ENCODE results near the gene CACNG4. TPM values are rescaled to one million over a fixed set of nuclear protein-coding genes. Genes with fewer than 3 reads are reported as not detected.
"Not testable (repeated sequence)": the region's sequence is repeated elsewhere in the genome, so short reads cannot be mapped to it uniquely, and the experiment has no call there.

Gene CACNG4
- total RNA-seq, 2 experiments from 2014 or later: not detected

- Mint-ChIP-seq H3K36me3 (no peaks in the 10 kb centered on the region), H3K4me3 (no peak overlapping the region), H3K4me1 (peaks cover 2% of the 10 kb centered on the region), H3K9me3 (ENCODE audit: low read depth) (no peaks in the 10 kb centered on the region), H3K27ac (no peak overlapping the region), H3K27me3 (peaks cover 43% of the 10 kb centered on the region)
- ATAC-seq (no peak), DNase-seq (no peak)
- CTCF ChIA-PET: no interaction called here
Measured at GRCh38 chr17:66960613-66961012, 3.9 kb upstream of the CACNG4 start.

GRCh38 chr17:66963521-66963908 lies 992 bp upstream of the CACNG4 start:
- Mint-ChIP-seq H3K9me3 (ENCODE audit: low read depth) (no peaks in the 10 kb centered on the region), H3K27me3 (peaks cover 69% of the 10 kb centered on the region), H3K36me3 (no peaks in the 10 kb centered on the region), H3K4me1 (peaks cover 9% of the 10 kb centered on the region), H3K4me3 (no peak overlapping the region), H3K27ac (no peak overlapping the region)
- CTCF ChIA-PET: no interaction called here
- ATAC-seq (no peak), DNase-seq (no peak)

- no peaks in the 10 kb centered on the region for H3K36me3 Mint-ChIP-seq
- peaks cover 72% of the 10 kb centered on the region for H3K27me3 Mint-ChIP-seq
- no peak overlapping the region for H3K27ac Mint-ChIP-seq
- DNase-seq (no peak), ATAC-seq (peak; percentile 33)
- CTCF ChIA-PET: no interaction called here
- peaks cover 9% of the 10 kb centered on the region for H3K4me1 Mint-ChIP-seq
- no peaks in the 10 kb centered on the region for H3K9me3 Mint-ChIP-seq (ENCODE audit: low read depth)
- H3K4me3 Mint-ChIP-seq: peak overlapping the region; percentile 36
Measured at GRCh38 chr17:66964930-66965800, 658 bp downstream of the CACNG4 start.

GRCh38 chr17:66965801-66966262 lies 1.3 kb downstream of the CACNG4 start:
- Mint-ChIP-seq H3K9me3 (ENCODE audit: low read depth) (no peaks in the 10 kb centered on the region), H3K4me3 (peak overlapping the region; percentile 32), H3K4me1 (peaks cover 9% of the 10 kb centered on the region), H3K27ac (no peak overlapping the region), H3K36me3 (no peaks in the 10 kb centered on the region), H3K27me3 (peaks cover 69% of the 10 kb centered on the region)
- CTCF ChIA-PET: interaction anchor here (1.3 kb wide), 1 partner anchor 67 kb away, joined by 3 read pairs; no protein-coding TSS in a partner anchor
- no peak for ATAC-seq
- no peak for DNase-seq

- Mint-ChIP-seq H3K27ac (no peak overlapping the region), H3K36me3 (no peaks in the 10 kb centered on the region), H3K27me3 (peaks cover 67% of the 10 kb centered on the region), H3K4me1 (peaks cover 9% of the 10 kb centered on the region), H3K9me3 (ENCODE audit: low read depth) (no peaks in the 10 kb centered on the region), H3K4me3 (no peak overlapping the region)
- CTCF ChIA-PET: interaction anchor here (1.3 kb wide), 1 partner anchor 67 kb away, joined by 3 read pairs; no protein-coding TSS in a partner anchor
- ATAC-seq: no peak
- no peak for DNase-seq
Measured at GRCh38 chr17:66966298-66966697, 1.8 kb downstream of the CACNG4 start.

- Mint-ChIP-seq H3K4me3 (no peak overlapping the region), H3K27ac (no peak overlapping the region), H3K36me3 (no peaks in the 10 kb centered on the region), H3K9me3 (ENCODE audit: low read depth) (no peaks in the 10 kb centered on the region), H3K4me1 (peaks cover 9% of the 10 kb centered on the region), H3K27me3 (peaks cover 66% of the 10 kb centered on the region)
- ATAC-seq (no peak), DNase-seq (no peak)
- CTCF ChIA-PET: interaction anchor here (1.3 kb wide), 1 partner anchor 68 kb away, joined by 3 read pairs; no protein-coding TSS in a partner anchor
Measured at GRCh38 chr17:66966704-66967418, 2.4 kb downstream of the CACNG4 start.

- H3K27ac Mint-ChIP-seq: no peak overlapping the region
- H3K4me1 Mint-ChIP-seq: peaks cover 9% of the 10 kb centered on the region
- no peak for DNase-seq
- no peaks in the 10 kb centered on the region for H3K9me3 Mint-ChIP-seq (ENCODE audit: low read depth)
- CTCF ChIA-PET: no interaction called here
- H3K27me3 Mint-ChIP-seq: peaks cover 55% of the 10 kb centered on the region
- no peak for ATAC-seq
- H3K36me3 Mint-ChIP-seq: no peaks in the 10 kb centered on the region
- no peak overlapping the region for H3K4me3 Mint-ChIP-seq
Measured at GRCh38 chr17:66967837-66968543, 3.5 kb downstream of the CACNG4 start.

- no peaks in the 10 kb centered on the region for H3K36me3 Mint-ChIP-seq
- no peak overlapping the region for H3K27ac Mint-ChIP-seq
- CTCF ChIA-PET: no interaction called here
- no peak overlapping the region for H3K4me3 Mint-ChIP-seq
- peaks cover 9% of the 10 kb centered on the region for H3K4me1 Mint-ChIP-seq
- ATAC-seq (no peak), DNase-seq (no peak)
- H3K27me3 Mint-ChIP-seq: peaks cover 46% of the 10 kb centered on the region
- H3K9me3 Mint-ChIP-seq (ENCODE audit: low read depth): no peaks in the 10 kb centered on the region
Measured at GRCh38 chr17:66968916-66969315, 4.4 kb downstream of the CACNG4 start.

- DNase-seq (no peak), ATAC-seq (no peak)
- CTCF ChIA-PET: no interaction called here
- H3K4me3 Mint-ChIP-seq: no peak overlapping the region
- no peaks in the 10 kb centered on the region for H3K9me3 Mint-ChIP-seq (ENCODE audit: low read depth)
- H3K36me3 Mint-ChIP-seq: no peaks in the 10 kb centered on the region
- H3K27ac Mint-ChIP-seq: no peak overlapping the region
- H3K4me1 Mint-ChIP-seq: peaks cover 7% of the 10 kb centered on the region
- peaks cover 39% of the 10 kb centered on the region for H3K27me3 Mint-ChIP-seq
Measured at GRCh38 chr17:66970140-66970539, 5.6 kb downstream of the CACNG4 start.

- H3K27ac Mint-ChIP-seq: no peak overlapping the region
- CTCF ChIA-PET: no interaction called here
- DNase-seq: no peak
- ATAC-seq: no peak
- no peak overlapping the region for H3K4me3 Mint-ChIP-seq
- no peaks in the 10 kb centered on the region for H3K9me3 Mint-ChIP-seq (ENCODE audit: low read depth)
- H3K4me1 Mint-ChIP-seq: peaks cover 5% of the 10 kb centered on the region
- no peaks in the 10 kb centered on the region for H3K36me3 Mint-ChIP-seq
- peaks cover 35% of the 10 kb centered on the region for H3K27me3 Mint-ChIP-seq
Measured at GRCh38 chr17:66970797-66971196, 6.3 kb downstream of the CACNG4 start.

- CTCF ChIA-PET: no interaction called here
- no peaks in the 10 kb centered on the region for H3K9me3 Mint-ChIP-seq (ENCODE audit: low read depth)
- ATAC-seq (no peak), DNase-seq (no peak)
- no peaks in the 10 kb centered on the region for H3K36me3 Mint-ChIP-seq
- H3K4me1 Mint-ChIP-seq: peaks cover 4% of the 10 kb centered on the region
- H3K27ac Mint-ChIP-seq: no peak overlapping the region
- peaks cover 30% of the 10 kb centered on the region for H3K27me3 Mint-ChIP-seq
- no peak overlapping the region for H3K4me3 Mint-ChIP-seq
Measured at GRCh38 chr17:66971264-66971663, 6.8 kb downstream of the CACNG4 start.

- CTCF ChIA-PET: no interaction called here
- Mint-ChIP-seq H3K9me3 (ENCODE audit: low read depth) (no peaks in the 10 kb centered on the region), H3K4me3 (no peak overlapping the region), H3K27me3 (peaks cover 27% of the 10 kb centered on the region), H3K27ac (no peak overlapping the region), H3K36me3 (no peaks in the 10 kb centered on the region), H3K4me1 (no peaks in the 10 kb centered on the region)
- DNase-seq (no peak), ATAC-seq (no peak)
Measured at GRCh38 chr17:66971730-66972441, 7.4 kb downstream of the CACNG4 start.

GRCh38 chr17:66972442-66972830 lies 7.9 kb downstream of the CACNG4 start:
- H3K36me3 Mint-ChIP-seq; H3K9me3 Mint-ChIP-seq (ENCODE audit: low read depth); H3K4me3 Mint-ChIP-seq; H3K4me1 Mint-ChIP-seq; DNase-seq; H3K27ac Mint-ChIP-seq; ATAC-seq; CTCF ChIA-PET: not testable (repeated sequence)
- peaks cover 25% of the 10 kb centered on the region for H3K27me3 Mint-ChIP-seq

All from activated CD8-positive, alpha-beta memory T cell treated with anti-CD3 and anti-CD28 coated beads, Interleukin-2, amount 10 ng/mL, durations not matched to agents 7 days and 5 days (primary cell).